Smooth muscle cell of the umbilical artery (primary cell): Measurements from ENCODE around the gene TMC5. TPM values are rescaled to one million over a fixed set of nuclear protein-coding genes. Genes with fewer than 3 reads are reported as not detected.

Experiments used
- total RNA-seq: library from RNA; depleted of rRNA; stranded (reverse); fragments of >200 nt; gene quantifications from 2 replicates; pipeline ENCODE4 v1.2.3, GENCODE V29; 2014

TMC5 gene, protein sequence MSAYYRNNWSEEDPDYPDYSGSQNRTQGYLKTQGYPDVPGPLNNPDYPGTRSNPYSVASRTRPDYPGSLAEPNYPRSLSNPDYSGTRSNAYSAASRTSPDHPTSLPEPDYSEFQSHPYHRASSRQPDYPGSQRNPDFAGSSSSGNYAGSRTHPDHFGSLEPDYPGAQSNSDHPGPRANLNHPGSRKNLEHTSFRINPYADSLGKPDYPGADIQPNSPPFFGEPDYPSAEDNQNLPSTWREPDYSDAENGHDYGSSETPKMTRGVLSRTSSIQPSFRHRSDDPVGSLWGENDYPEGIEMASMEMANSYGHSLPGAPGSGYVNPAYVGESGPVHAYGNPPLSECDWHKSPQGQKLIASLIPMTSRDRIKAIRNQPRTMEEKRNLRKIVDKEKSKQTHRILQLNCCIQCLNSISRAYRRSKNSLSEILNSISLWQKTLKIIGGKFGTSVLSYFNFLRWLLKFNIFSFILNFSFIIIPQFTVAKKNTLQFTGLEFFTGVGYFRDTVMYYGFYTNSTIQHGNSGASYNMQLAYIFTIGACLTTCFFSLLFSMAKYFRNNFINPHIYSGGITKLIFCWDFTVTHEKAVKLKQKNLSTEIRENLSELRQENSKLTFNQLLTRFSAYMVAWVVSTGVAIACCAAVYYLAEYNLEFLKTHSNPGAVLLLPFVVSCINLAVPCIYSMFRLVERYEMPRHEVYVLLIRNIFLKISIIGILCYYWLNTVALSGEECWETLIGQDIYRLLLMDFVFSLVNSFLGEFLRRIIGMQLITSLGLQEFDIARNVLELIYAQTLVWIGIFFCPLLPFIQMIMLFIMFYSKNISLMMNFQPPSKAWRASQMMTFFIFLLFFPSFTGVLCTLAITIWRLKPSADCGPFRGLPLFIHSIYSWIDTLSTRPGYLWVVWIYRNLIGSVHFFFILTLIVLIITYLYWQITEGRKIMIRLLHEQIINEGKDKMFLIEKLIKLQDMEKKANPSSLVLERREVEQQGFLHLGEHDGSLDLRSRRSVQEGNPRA
- not detected in 2 replicates for total RNA-seq

DNA sequence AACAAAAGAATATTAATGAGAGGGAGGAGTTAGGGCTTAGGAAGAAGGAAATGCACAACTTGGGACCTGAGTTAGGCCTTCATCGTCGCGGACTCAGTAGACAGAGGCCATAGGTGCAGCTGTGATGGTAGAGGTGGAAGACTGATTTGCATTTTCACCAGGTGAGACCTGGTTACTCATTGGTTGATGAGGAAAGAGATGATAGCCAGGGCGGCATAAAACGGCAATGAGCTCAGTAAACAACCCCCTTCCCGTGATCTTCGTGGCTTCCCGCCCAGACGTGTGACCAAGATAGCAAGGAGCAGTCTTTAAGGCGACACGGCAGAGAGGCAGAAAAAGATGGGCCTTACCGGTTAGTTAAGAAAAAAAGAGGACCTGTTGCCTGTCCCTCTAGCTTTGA is at the start of gene TMC5:
TSS of gene TMC5 (plus strand) at position 244 of the 400 bp plus-strand sequence. CDS start 22,156 bp downstream, outside the sequence.

DNA sequence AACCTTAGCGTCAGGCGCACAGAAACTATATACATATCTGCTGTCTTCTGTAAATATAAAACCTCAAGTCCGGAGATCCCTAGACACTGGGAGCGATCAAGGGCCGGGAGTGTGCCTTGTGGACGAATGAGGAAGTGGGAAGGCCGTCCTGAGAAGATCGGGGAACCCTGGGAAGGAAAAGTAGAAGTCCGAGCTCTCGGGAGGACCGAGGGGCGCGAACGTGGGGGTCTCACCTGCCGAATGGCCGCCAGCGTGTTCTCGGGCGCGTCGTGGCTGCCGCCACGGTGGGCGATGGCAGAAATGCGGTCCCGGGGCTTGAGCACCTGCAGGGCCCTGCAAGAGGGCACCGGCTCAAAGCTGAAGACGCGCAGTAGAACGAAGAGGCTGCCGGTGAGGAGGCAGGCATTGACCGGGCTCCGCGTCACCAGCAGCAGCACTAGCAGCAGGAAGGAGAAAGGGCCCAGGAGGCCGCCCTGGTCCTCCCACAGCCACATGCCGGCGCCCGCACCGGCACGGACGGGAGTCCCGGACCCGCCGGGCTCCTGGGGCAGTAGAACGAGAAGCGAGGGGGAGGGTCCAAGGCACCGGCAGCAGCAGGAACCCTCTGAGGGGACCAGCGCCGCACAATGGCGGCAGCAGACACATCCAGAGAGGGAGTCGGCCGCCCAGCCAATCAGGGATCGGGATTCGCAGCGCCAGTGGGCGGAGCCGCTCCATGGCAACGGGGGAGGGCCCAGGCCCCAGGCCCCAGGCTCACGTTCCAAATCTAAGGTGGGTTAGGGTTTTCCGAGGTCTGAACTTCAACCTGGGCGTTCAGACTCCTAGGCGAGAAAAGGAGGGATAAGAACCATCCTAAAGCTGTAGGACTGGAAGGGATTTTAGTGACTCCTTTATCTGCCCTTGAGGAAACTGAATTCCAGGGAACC is 104.1 kb downstream of the TMC5 start, which contains the start of gene GDE1:
TSS of gene GDE1 (minus strand) at position 628 of the 926 bp plus-strand sequence. CDS start at position 494, 134 bp downstream.

GRCh38 chr16:19523559-19524355 is 106.1 kb downstream of the TMC5 start, which contains the start of gene CCP110:
CCP110 (plus strand) TSS chr16:19523942; CDS start chr16:19527882, 3,940 bp downstream.

Other genes with a start within 250 kb of the TMC5 start
- gene SYT17, start 249.6 kb upstream of the TMC5 start, total RNA-seq: 0.05 TPM in 1 of 2 replicates, not detected in the other
- gene CLEC19A, start 132.2 kb upstream of the TMC5 start, total RNA-seq: not detected in 2 replicates
- 79.3 and 80.7 TPM in 2 replicates for gene GDE1, start 104.2 kb downstream of the TMC5 start, total RNA-seq
- gene CCP110, start 106.1 kb downstream of the TMC5 start, total RNA-seq: 11.0 and 18.9 TPM in 2 replicates
- gene VPS35L, start 137.8 kb downstream of the TMC5 start, total RNA-seq: 35.3 and 40.1 TPM in 2 replicates